ENCODE results near the gene LZTFL1. TPM values are rescaled to one million over a fixed set of nuclear protein-coding genes. Genes with fewer than 3 reads are reported as not detected.

LZTFL1 gene
- total RNA-seq, 1 experiment from 2014 or later: 10.6 TPM

- no TSS peak for BruUV-seq (replicated peaks)
- Histone ChIP-seq H3K27me3 (replicated peaks; ENCODE audit: insufficient read depth, low read depth, low read length, poor library complexity) (no peaks in the 10 kb centered on the region), H3K9me3 (ENCODE audit: low read depth, low read length, poor library complexity, severe bottlenecking) (no peaks in the 10 kb centered on the region), H3K4me3 (ENCODE audit: low read depth, low read length, poor library complexity, severe bottlenecking) (no peak overlapping the region), H3K36me3 (ENCODE audit: insufficient read depth, low read length, poor library complexity, severe bottlenecking) (no peaks in the 10 kb centered on the region), H3K27ac (ENCODE audit: low read depth, low read length, poor library complexity, severe bottlenecking) (no peak overlapping the region), H3K4me1 (ENCODE audit: insufficient read depth, low read length, poor library complexity, severe bottlenecking) (no peaks in the 10 kb centered on the region)
- intact Hi-C loops (cut with micrococcal nuclease; ENCODE audit: unreplicated experiment): no loop called here
- no peak for DNase-seq (ENCODE audit: low spot score)
- TF ChIP-seq, protein P1, sequence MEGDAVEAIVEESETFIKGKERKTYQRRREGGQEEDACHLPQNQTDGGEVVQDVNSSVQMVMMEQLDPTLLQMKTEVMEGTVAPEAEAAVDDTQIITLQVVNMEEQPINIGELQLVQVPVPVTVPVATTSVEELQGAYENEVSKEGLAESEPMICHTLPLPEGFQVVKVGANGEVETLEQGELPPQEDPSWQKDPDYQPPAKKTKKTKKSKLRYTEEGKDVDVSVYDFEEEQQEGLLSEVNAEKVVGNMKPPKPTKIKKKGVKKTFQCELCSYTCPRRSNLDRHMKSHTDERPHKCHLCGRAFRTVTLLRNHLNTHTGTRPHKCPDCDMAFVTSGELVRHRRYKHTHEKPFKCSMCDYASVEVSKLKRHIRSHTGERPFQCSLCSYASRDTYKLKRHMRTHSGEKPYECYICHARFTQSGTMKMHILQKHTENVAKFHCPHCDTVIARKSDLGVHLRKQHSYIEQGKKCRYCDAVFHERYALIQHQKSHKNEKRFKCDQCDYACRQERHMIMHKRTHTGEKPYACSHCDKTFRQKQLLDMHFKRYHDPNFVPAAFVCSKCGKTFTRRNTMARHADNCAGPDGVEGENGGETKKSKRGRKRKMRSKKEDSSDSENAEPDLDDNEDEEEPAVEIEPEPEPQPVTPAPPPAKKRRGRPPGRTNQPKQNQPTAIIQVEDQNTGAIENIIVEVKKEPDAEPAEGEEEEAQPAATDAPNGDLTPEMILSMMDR (conservative IDR thresholded peaks at IDR 0.05; ENCODE audit: low read depth, low read length): no peak
- TF ChIP-seq EZH2 (IDR thresholded peaks at IDR 0.05; ENCODE audit: borderline replicate concordance, low read depth, low read length, poor library complexity, severe bottlenecking): no peak
- ChIA-PET POLR2A (ENCODE audit: low non-redundant PET) (no interaction called here), CTCF (no interaction called here)
Observed at GRCh38 chr3:45803252-45803935, 38.5 kb downstream of the LZTFL1 start.

- Histone ChIP-seq H3K9me3 (ENCODE audit: low read depth, low read length, poor library complexity, severe bottlenecking) (no peaks in the 10 kb centered on the region), H3K27ac (ENCODE audit: low read depth, low read length, poor library complexity, severe bottlenecking) (no peak overlapping the region), H3K36me3 (ENCODE audit: insufficient read depth, low read length, poor library complexity, severe bottlenecking) (no peaks in the 10 kb centered on the region), H3K4me1 (ENCODE audit: insufficient read depth, low read length, poor library complexity, severe bottlenecking) (no peaks in the 10 kb centered on the region), H3K27me3 (replicated peaks; ENCODE audit: insufficient read depth, low read depth, low read length, poor library complexity) (peaks cover 4% of the 10 kb centered on the region), H3K4me3 (ENCODE audit: low read depth, low read length, poor library complexity, severe bottlenecking) (no peak overlapping the region)
- BruUV-seq (replicated peaks): no TSS peak
- no peak for DNase-seq (ENCODE audit: low spot score)
- ChIA-PET CTCF (no interaction called here), POLR2A (ENCODE audit: low non-redundant PET) (no interaction called here)
- TF ChIP-seq, protein P1 (conservative IDR thresholded peaks at IDR 0.05; ENCODE audit: low read depth, low read length): no peak
- TF ChIP-seq EZH2 (IDR thresholded peaks at IDR 0.05; ENCODE audit: borderline replicate concordance, low read depth, low read length, poor library complexity, severe bottlenecking): no peak
- intact Hi-C loops (cut with micrococcal nuclease; ENCODE audit: unreplicated experiment): no loop called here
Observed at GRCh38 chr3:45802146-45802545, 39.8 kb downstream of the LZTFL1 start.

GRCh38 chr3:45800611-45801010 lies 41.3 kb downstream of the LZTFL1 start:
- POLR2A ChIA-PET (ENCODE audit: low non-redundant PET): no interaction called here
- H3K4me1 ChIP-seq (ENCODE audit: insufficient read depth, low read length, poor library complexity, severe bottlenecking): no peaks in the 10 kb centered on the region
- no peak for TF ChIP-seq EZH2 (IDR thresholded peaks at IDR 0.05; ENCODE audit: borderline replicate concordance, low read depth, low read length, poor library complexity, severe bottlenecking)
- TF ChIP-seq, protein P1 (conservative IDR thresholded peaks at IDR 0.05; ENCODE audit: low read depth, low read length): no peak
- no peak overlapping the region for H3K4me3 ChIP-seq (ENCODE audit: low read depth, low read length, poor library complexity, severe bottlenecking)
- no peak for DNase-seq (ENCODE audit: low spot score)
- peaks cover 16% of the 10 kb centered on the region for H3K27me3 ChIP-seq (replicated peaks; ENCODE audit: insufficient read depth, low read depth, low read length, poor library complexity)
- H3K9me3 ChIP-seq (ENCODE audit: low read depth, low read length, poor library complexity, severe bottlenecking): no peaks in the 10 kb centered on the region
- no peaks in the 10 kb centered on the region for H3K36me3 ChIP-seq (ENCODE audit: insufficient read depth, low read length, poor library complexity, severe bottlenecking)
- no TSS peak for BruUV-seq (replicated peaks)
- CTCF ChIA-PET: no interaction called here
- H3K27ac ChIP-seq (ENCODE audit: low read depth, low read length, poor library complexity, severe bottlenecking): no peak overlapping the region
- intact Hi-C loops (cut with micrococcal nuclease; ENCODE audit: unreplicated experiment): no loop called here
